ENCODE measurements around the gene CCDC89. TPM values are rescaled to one million over a fixed set of nuclear protein-coding genes. Genes with fewer than 3 reads are reported as not detected.

The CCDC89 gene
- total and polyA plus RNA-seq, 7 donors, result 0.13 to 2.0 (median 0.31) TPM; not detected in 1

DNA sequence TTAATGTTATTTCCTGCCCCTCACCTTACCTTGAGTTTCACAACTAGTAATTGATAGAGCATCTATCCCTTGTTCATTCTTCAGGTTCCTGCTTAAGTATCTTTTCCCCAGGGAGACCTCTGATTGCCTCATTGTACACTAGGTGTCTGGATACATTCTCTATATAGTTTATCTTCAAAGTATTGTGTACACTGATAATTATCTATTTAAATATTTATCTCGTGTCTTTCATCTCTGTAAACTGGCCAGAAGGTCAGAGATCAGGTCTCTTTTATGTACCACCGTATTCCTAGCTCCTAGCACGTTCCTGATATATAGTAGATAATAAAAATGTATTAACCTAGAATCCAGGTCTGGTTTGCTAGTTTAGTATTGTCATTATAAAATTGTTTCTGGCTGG lies 51.2 kb downstream of the CCDC89 start:
- intact Hi-C loops (cut with DNase I), result no loop called here
- no peaks in the 10 kb centered on the region for H3K9me3 ChIP-seq
- peaks cover 6% of the 10 kb centered on the region for H3K4me1 ChIP-seq
- no peak overlapping the region for H3K4me3 ChIP-seq
- TF ChIP-seq CTCF (IDR thresholded peaks at IDR 0.05), result no peak
- DNase-seq (no peak), ATAC-seq (no peak)
- peaks cover 3 to 72% of the 10 kb centered on the region in 2 donors for H3K36me3 ChIP-seq (ENCODE audit: insufficient read depth in 1 of 2, low read depth in 1 of 2)
- H3K27ac ChIP-seq, result no peak overlapping the region
- no peaks in the 10 kb centered on the region for H3K27me3 ChIP-seq (ENCODE audit: insufficient read depth in 3 of 3, low read length in 2 of 3)
- WGBS, 3 donors, result 57 to 88% (median 80%) methylated on average over 3 of the region's 3 CpGs

Other genes with a start within 250 kb of the CCDC89 start
- 1 to 10 TPM; 3.4 to 5.3 (median 3.8) TPM for gene DLG2, start 58.9 kb downstream of the CCDC89 start, total RNA-seq
- gene DLG2, start 58.9 kb downstream of the CCDC89 start, polyA plus RNA-seq, result 1 to 10 TPM in 1 of 3 donors, under 1 TPM in 2; 0.23 to 1.3 (median 0.35) TPM
- gene TMEM126B, start 57.6 kb downstream of the CCDC89 start, total RNA-seq, result 10 to 100 TPM; 20.0 to 33.3 (median 25.2) TPM
- 10 to 100 TPM; 28.6 to 40.6 (median 40.0) TPM for gene TMEM126B, start 57.6 kb downstream of the CCDC89 start, polyA plus RNA-seq
- gene TMEM126A, start 38.2 kb downstream of the CCDC89 start, total RNA-seq, result 10 to 100 TPM; 32.4 to 51.5 (median 39.1) TPM
- gene TMEM126A, start 38.2 kb downstream of the CCDC89 start, polyA plus RNA-seq, result 100 to 1,000 TPM in 1 of 3 donors, 10 to 100 TPM in 2; 70.6 to 107 (median 72.0) TPM
- 10 to 100 TPM; 14.0 to 32.3 (median 19.4) TPM for gene CREBZF, start 21.1 kb downstream of the CCDC89 start, total RNA-seq
- 10 to 100 TPM; 14.1 to 25.6 (median 17.9) TPM for gene CREBZF, start 21.1 kb downstream of the CCDC89 start, polyA plus RNA-seq
- 1 to 10 TPM; 3.2 to 5.6 (median 5.1) TPM for gene SYTL2, start 124.9 kb upstream of the CCDC89 start, total RNA-seq
- gene SYTL2, start 124.9 kb upstream of the CCDC89 start, polyA plus RNA-seq, result 1 to 10 TPM; 1.7 to 4.8 (median 2.3) TPM
- not detected for gene CCDC83, start 169.2 kb upstream of the CCDC89 start, total RNA-seq
- gene CCDC83, start 169.2 kb upstream of the CCDC89 start, polyA plus RNA-seq, result not detected

All from psoas muscle (tissue), 8 donors.